Posterior vena cava (tissue), 2 donors: ENCODE data around the gene TPRA1. TPM values are rescaled to one million over a fixed set of nuclear protein-coding genes. Genes with fewer than 3 reads are reported as not detected.
A peak's percentile ranks its signal among the peaks of the same experiment; 100 is the strongest.

ENCODE experiments used
- DNase-seq: peaks from one replicate; pipeline ENCODE4 v3.0.0-alpha.2; 2020; ENCODE audit warnings: low spot score
- intact Hi-C, 2 donors: fragments of 100-400 bp; cut with DNase I; formaldehyde crosslinking; loops; one replicate each; pipeline versions ENCODE4 v1.14.1 to v1.14.2; 2022 to 2023
- total RNA-seq, 2 donors: library from RNA; stranded (reverse); fragmentation: NEBNext Ultra II Directional; extraction: Animal tissue kit (Norgen Biotek cat#: 25700); gene quantifications; one replicate each; pipeline ENCODE4 v1.2.1, GENCODE V29; 2021
- donor health status: DM: yes; HTN: yes; CAD: no.
- donor health status: DM: yes; HTN: yes; CAD: no.

TPRA1 gene
- total RNA-seq, 2 donors from 2014 or later = 21.4 to 22.8 TPM

- intact Hi-C loops = no loop called here
Observed at GRCh38 chr3:127573401-127573800, 17.1 kb downstream of the TPRA1 start.

GRCh38 chr3:127572735-127573134, 17.8 kb downstream of the TPRA1 start:
- intact Hi-C loops = no loop called here
- no peak for DNase-seq

More at GRCh38 chr3:127573401-127573800, 17.1 kb downstream of the TPRA1 start:
- DNase-seq = no peak

GRCh38 chr3:127572186-127572585, 18.3 kb downstream of the TPRA1 start:
- no peak for DNase-seq
- intact Hi-C loops = no loop called here

- no peak for DNase-seq
- intact Hi-C loops = no loop called here
Observed at GRCh38 chr3:127570520-127570919, 20.0 kb downstream of the TPRA1 start.

- no peak for DNase-seq
- intact Hi-C loops = no loop called here
Observed at GRCh38 chr3:127569160-127569559, 21.4 kb downstream of the TPRA1 start.

- DNase-seq = no peak
- intact Hi-C loops = no loop called here
Observed at GRCh38 chr3:127568586-127568985, 21.9 kb downstream of the TPRA1 start.

GRCh38 chr3:127566833-127567232, 23.7 kb downstream of the TPRA1 start:
- DNase-seq = no peak
- intact Hi-C loops = no loop called here

GRCh38 chr3:127565711-127566110, 24.8 kb downstream of the TPRA1 start:
- intact Hi-C loops = no loop called here
- no peak for DNase-seq

GRCh38 chr3:127560051-127560787, 30.3 kb downstream of the TPRA1 start:
- no peak for DNase-seq
- intact Hi-C loops = no loop called here

- DNase-seq = no peak
- intact Hi-C loops = no loop called here
Observed at GRCh38 chr3:127556565-127556964, 34.0 kb downstream of the TPRA1 start.

GRCh38 chr3:127555108-127555507, 35.4 kb downstream of the TPRA1 start:
- intact Hi-C loops = no loop called here
- DNase-seq = no peak

- intact Hi-C loops = loop anchor here in 1 of 2 donors (5.0 kb wide), 1 partner anchor 1135 kb away; no protein-coding TSS in a partner anchor
- DNase-seq = no peak
Observed at GRCh38 chr3:127552038-127552437, 38.5 kb downstream of the TPRA1 start.

- intact Hi-C loops = loop anchor here in 1 of 2 donors (5.0 kb wide), 1 partner anchor 1134 kb away; no protein-coding TSS in a partner anchor
- DNase-seq = no peak
Observed at GRCh38 chr3:127551178-127551577, 39.4 kb downstream of the TPRA1 start.

- intact Hi-C loops = loop anchor here in 1 of 2 donors (5.0 kb wide), 1 partner anchor 1133 kb away; no protein-coding TSS in a partner anchor
- no peak for DNase-seq
Observed at GRCh38 chr3:127550468-127551157, 39.9 kb downstream of the TPRA1 start.

GRCh38 chr3:127549826-127550467, 40.6 kb downstream of the TPRA1 start:
- DNase-seq = no peak
- intact Hi-C loops = loop anchor here in 1 of 2 donors (5.0 kb wide), 1 partner anchor 1133 kb away; no protein-coding TSS in a partner anchor

GRCh38 chr3:127547761-127548605, 42.5 kb downstream of the TPRA1 start:
- DNase-seq = peak; percentile 94
- intact Hi-C loops = no loop called here

- intact Hi-C loops = loop anchor here in 1 of 2 donors (1.0 kb wide), 1 partner anchor 869 kb away; no protein-coding TSS in a partner anchor
- DNase-seq = peak; percentile 76
Observed at GRCh38 chr3:127546970-127547733, 43.4 kb downstream of the TPRA1 start.

GRCh38 chr3:127546554-127546953, 44.0 kb downstream of the TPRA1 start:
- DNase-seq = peak; percentile 71
- intact Hi-C loops = loop anchor here in 1 of 2 donors (1.0 kb wide), 1 partner anchor 868 kb away; no protein-coding TSS in a partner anchor
